PC-9 (cell line): Measurements from ENCODE around the gene TMEM38A. TPM values are rescaled to one million over a fixed set of nuclear protein-coding genes. Genes with fewer than 3 reads are reported as not detected.
"Not testable (repeated sequence)": the region's sequence is repeated elsewhere in the genome, so short reads cannot be mapped to it uniquely, and the experiment has no call there.

Source experiments
- BruUV-seq: library from RNA; stranded (reverse); fragments of 400-500 nt; replicated peaks from 2 replicates; lab custom pipeline; 2021; lab: Mats Ljungman, UMichigan
- CTCF ChIA-PET: fragments of 300-600 bp; sonication (Branson Sonifier 250); formaldehyde crosslinking; loops from one replicate; lab custom pipeline; 2022; ENCODE audit warnings: antibody characterized with exemption; lab: Charles Lee
- POLR2A ChIA-PET: fragments of 300-600 bp; sonication (Branson Sonifier 250); formaldehyde crosslinking; loops from one replicate; lab custom pipeline; 2022; ENCODE audit warnings: antibody characterized with exemption; ENCODE audit not compliant: unreplicated experiment; lab: Charles Lee
- DNase-seq, 2 experiments: peaks; one replicate each; pipeline versions ENCODE4 v3.0.0 to v3.0.0-alpha.2; 2015 to 2022; ENCODE audit warnings: mixed read lengths in 1 of 2
- H2AFZ ChIP-seq: fragments of 200-600 bp; sonication (generic); 2 replicates; pipeline ENCODE4 v1.8.1; 2017; ENCODE audit warnings: antibody characterized with exemption
- H3F3A ChIP-seq: fragments of 200-600 bp; sonication (generic); 2 replicates; pipeline ENCODE4 v1.8.1; 2017; ENCODE audit warnings: antibody characterized with exemption, mild to moderate bottlenecking, low read depth; ENCODE audit not compliant: insufficient read depth
- H3K27ac ChIP-seq: fragments of 200-600 bp; sonication (generic); 2 replicates; pipeline ENCODE4 v1.6.1; 2016; ENCODE audit warnings: mixed run types
- H3K27me3 ChIP-seq: fragments of 200-600 bp; sonication (generic); 2 replicates; pipeline ENCODE4 v1.6.1; 2016; ENCODE audit warnings: low read depth, mixed run types; ENCODE audit not compliant: insufficient read depth
- H3K36me3 ChIP-seq: fragments of 200-600 bp; sonication (generic); 2 replicates; pipeline ENCODE4 v1.6.1; 2016; ENCODE audit warnings: low read depth, mixed run types
- H3K4me1 ChIP-seq: fragments of 200-600 bp; sonication (generic); replicated peaks from 2 replicates; pipeline ENCODE4 v1.6.1; 2016; ENCODE audit warnings: mixed run types; ENCODE audit not compliant: insufficient read depth
- H3K4me2 ChIP-seq: fragments of 200-600 bp; sonication (generic); 2 replicates; pipeline ENCODE4 v1.6.1; 2017; ENCODE audit warnings: mixed run types
- H3K4me3 ChIP-seq: fragments of 200-600 bp; sonication (generic); 2 replicates; pipeline ENCODE4 v1.6.1; 2016; ENCODE audit warnings: mixed run types
- H3K79me2 ChIP-seq: fragments of 200-600 bp; sonication (generic); 2 replicates; pipeline ENCODE4 v1.6.1; 2017; ENCODE audit warnings: low read depth, mixed run types
- H3K9me2 ChIP-seq: fragments of 200-600 bp; sonication (generic); 2 replicates; pipeline ENCODE4 v1.8.1; 2017; ENCODE audit warnings: mild to moderate bottlenecking; ENCODE audit not compliant: insufficient read depth
- H3K9me3 ChIP-seq: fragments of 200-600 bp; sonication (generic); 2 replicates; pipeline ENCODE4 v1.8.1; 2016; ENCODE audit warnings: low read depth; ENCODE audit not compliant: insufficient read depth
- H4K20me1 ChIP-seq: fragments of 200-600 bp; sonication (generic); 2 replicates; pipeline ENCODE4 v1.8.1; 2017; ENCODE audit not compliant: insufficient read depth
- CTCF ChIP-seq: fragments of 200-600 bp; sonication (generic); conservative IDR thresholded peaks from 2 replicates; pipeline ENCODE4 v1.6.1; 2017; ENCODE audit warnings: mixed run types, antibody characterized with exemption, mild to moderate bottlenecking, moderate library complexity
- EZH2 ChIP-seq: fragments of 200-600 bp; sonication (generic); IDR thresholded peaks from 2 replicates; pipeline ENCODE4 v1.8.0; 2017; ENCODE audit warnings: antibody characterized with exemption, low read depth
- intact Hi-C: fragments of 100-400 bp; cut with micrococcal nuclease; formaldehyde crosslinking; loops from one replicate; pipeline ENCODE4 v1.10.0; 2022; ENCODE audit not compliant: unreplicated experiment
- total RNA-seq: library from RNA; stranded (reverse); gene quantifications from 2 replicates; pipeline ENCODE4 v1.2.3, GENCODE V29; 2021

Gene TMEM38A
- total RNA-seq, 1 experiment from 2014 or later: 16.0 TPM

- BruUV-seq: no TSS peak
- Histone ChIP-seq H3K9me3 (no peaks in the 10 kb centered on the region), H3K4me2 (no peak overlapping the region), H2AFZ (no peak overlapping the region), H3K36me3 (peaks cover 42% of the 10 kb centered on the region), H3K79me2 (peaks cover 13% of the 10 kb centered on the region; the same call in 1 of the 2 replicates), H4K20me1 (peaks cover 50% of the 10 kb centered on the region), H3F3A (peaks cover 13% of the 10 kb centered on the region; the same call in 1 of the 2 replicates), H3K9me2 (no peaks in the 10 kb centered on the region), H3K27ac (no peak overlapping the region), H3K27me3 (no peaks in the 10 kb centered on the region), H3K4me3 (no peak overlapping the region), H3K4me1 (no peaks in the 10 kb centered on the region)
- CTCF ChIA-PET: interaction anchor here (0.7 kb wide), 1 partner anchor 131 kb away, joined by 8 read pairs; no protein-coding TSS in a partner anchor
- no peak for DNase-seq
- intact Hi-C loops: no loop called here
- POLR2A ChIA-PET: no interaction called here
- TF ChIP-seq CTCF: no peak
- TF ChIP-seq EZH2: no peak
Observed at GRCh38 chr19:16645140-16645539, 15.8 kb upstream of the TMEM38A start.

GRCh38 chr19:16649734-16650133 lies 11.2 kb upstream of the TMEM38A start:
- Histone ChIP-seq H3K4me1 (no peaks in the 10 kb centered on the region), H3K27me3 (no peaks in the 10 kb centered on the region), H3K9me3 (no peaks in the 10 kb centered on the region), H3F3A (peaks cover 17% of the 10 kb centered on the region; the same call in 1 of the 2 replicates), H3K27ac (no peak overlapping the region), H3K36me3 (peaks cover 57% of the 10 kb centered on the region), H2AFZ (no peak overlapping the region), H3K4me2 (no peak overlapping the region), H4K20me1 (peaks cover 64% of the 10 kb centered on the region), H3K4me3 (no peak overlapping the region), H3K79me2 (peaks cover 10% of the 10 kb centered on the region; the same call in 1 of the 2 replicates), H3K9me2 (no peaks in the 10 kb centered on the region)
- no TSS peak for BruUV-seq
- TF ChIP-seq EZH2 (no peak), CTCF (no peak)
- POLR2A ChIA-PET: no interaction called here
- intact Hi-C loops: no loop called here
- DNase-seq: no peak
- CTCF ChIA-PET: no interaction called here

- Histone ChIP-seq H2AFZ (no peak overlapping the region), H3K4me3 (no peak overlapping the region), H4K20me1 (peaks cover 60% of the 10 kb centered on the region), H3K79me2 (peaks cover 10% of the 10 kb centered on the region; the same call in 1 of the 2 replicates), H3K36me3 (peaks cover 48% of the 10 kb centered on the region), H3K4me2 (no peak overlapping the region), H3F3A (peaks cover 17% of the 10 kb centered on the region; the same call in 1 of the 2 replicates), H3K9me2 (no peaks in the 10 kb centered on the region), H3K27ac (no peak overlapping the region), H3K9me3 (no peaks in the 10 kb centered on the region), H3K27me3 (no peaks in the 10 kb centered on the region), H3K4me1 (no peaks in the 10 kb centered on the region)
- POLR2A ChIA-PET: no interaction called here
- no TSS peak for BruUV-seq
- intact Hi-C loops: no loop called here
- no peak for DNase-seq
- CTCF ChIA-PET: no interaction called here
- no peak for TF ChIP-seq EZH2
- no peak for TF ChIP-seq CTCF
Observed at GRCh38 chr19:16650821-16651220, 10.1 kb upstream of the TMEM38A start.

GRCh38 chr19:16651421-16652188 lies 9.3 kb upstream of the TMEM38A start:
- POLR2A ChIA-PET, H3K27me3 ChIP-seq, H3K4me1 ChIP-seq, DNase-seq, H3K9me2 ChIP-seq, CTCF ChIA-PET, intact Hi-C loops, H3K4me3 ChIP-seq, H3K9me3 ChIP-seq, H3K4me2 ChIP-seq, H2AFZ ChIP-seq, BruUV-seq, H3K27ac ChIP-seq: not testable (repeated sequence)
- Histone ChIP-seq H3K36me3 (peaks cover 44% of the 10 kb centered on the region), H4K20me1 (peaks cover 66% of the 10 kb centered on the region), H3F3A (peaks cover 17% of the 10 kb centered on the region; the same call in 1 of the 2 replicates), H3K79me2 (peaks cover 17% of the 10 kb centered on the region)
